ENCODE data around the gene SFXN2.

The SFXN2 gene

DNA sequence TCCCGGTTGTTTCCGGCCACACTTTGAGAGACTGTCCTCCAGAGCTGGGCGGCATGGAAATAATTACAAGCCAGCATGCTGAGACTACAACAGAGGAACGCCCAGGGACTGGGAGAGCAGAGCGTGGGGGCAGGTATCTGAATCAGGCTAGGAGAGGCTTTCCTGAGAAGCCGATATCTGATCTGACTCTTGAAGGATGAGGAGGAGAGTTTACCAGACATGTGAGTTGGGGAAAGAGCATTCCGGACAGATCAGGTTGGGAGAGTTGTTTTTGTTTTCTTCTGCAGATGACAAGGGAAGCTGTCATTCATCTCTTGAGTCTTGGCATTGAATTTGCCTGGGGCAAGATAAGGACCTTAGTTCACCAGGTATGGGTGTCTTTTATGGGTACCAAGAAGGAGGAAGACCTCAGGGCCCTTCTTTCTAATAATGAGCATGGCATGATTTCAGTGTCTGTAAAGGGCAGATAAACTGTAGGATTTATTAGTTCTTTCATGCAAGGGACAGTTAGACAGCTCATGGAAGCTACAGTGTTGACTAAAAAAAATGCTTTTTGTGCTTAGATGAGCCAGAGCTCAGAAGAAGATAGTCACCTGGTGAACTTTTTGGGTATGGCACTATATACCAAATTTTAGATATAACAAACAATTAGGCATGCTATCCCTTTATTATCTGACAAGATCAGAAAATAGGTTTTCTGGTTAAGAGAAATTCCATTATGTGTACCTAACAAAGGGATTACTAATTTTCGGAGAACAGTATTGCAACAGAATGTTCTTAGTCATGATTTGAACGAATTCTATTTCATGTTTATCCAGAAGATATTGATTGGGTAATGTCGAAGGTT is 65.5 kb downstream of the SFXN2 start:
- Histone ChIP-seq H2AFZ (ENCODE audit: low read depth, low read length) (no peak overlapping the region), H3K9me3 (ENCODE audit: control insufficient read depth, low read length) (no peaks in the 10 kb centered on the region)
- WGBS: 82% methylated on average over 10 of the region's 10 CpGs

GRCh38 chr10:102780527-102780808 is 66.0 kb downstream of the SFXN2 start:
- Histone ChIP-seq H3K9me3 (ENCODE audit: control insufficient read depth, low read length) (no peaks in the 10 kb centered on the region), H3K27ac (ENCODE audit: low read length, poor library complexity, severe bottlenecking) (no peak overlapping the region), H2AFZ (ENCODE audit: low read depth, low read length) (no peak overlapping the region), H3K18ac (ENCODE audit: low read depth in 1 of 2, low read length in 2 of 2) (peak overlapping the region in 1 of 2 experiments; percentile 49), H3K4me2 (ENCODE audit: low read length, poor library complexity, severe bottlenecking) (no peak overlapping the region), H2BK12ac (ENCODE audit: low read length in 2 of 2) (peak overlapping the region in 1 of 2 experiments; percentile 40), H3K4ac (ENCODE audit: low read depth in 1 of 2, low read length in 2 of 2) (no peak overlapping the region), H3K36me3 (ENCODE audit: control insufficient read depth in 1 of 2, insufficient read depth in 2 of 2, low read depth in 1 of 2, low read length in 2 of 2) (peaks cover 0 to 10% of the 10 kb centered on the region in 2 experiments), H2BK5ac (ENCODE audit: low read depth, low read length, poor library complexity, severe bottlenecking) (no peak overlapping the region), H3K27me3 (ENCODE audit: control insufficient read depth in 1 of 2, insufficient read depth in 1 of 2, low read length in 2 of 2) (no peaks in the 10 kb centered on the region), H3K14ac (ENCODE audit: low read length in 2 of 2) (no peak overlapping the region), H4K91ac (ENCODE audit: low read length) (no peak overlapping the region), H3K23ac (ENCODE audit: low read length in 2 of 2) (no peak overlapping the region), H2BK15ac (ENCODE audit: low read depth, poor library complexity, severe bottlenecking) (no peak overlapping the region), H2BK120ac (ENCODE audit: low read depth, low read length) (no peak overlapping the region), H3K9ac (ENCODE audit: low read length) (no peak overlapping the region), H4K8ac (ENCODE audit: low read length) (no peak overlapping the region), H3K79me1 (replicated peaks; ENCODE audit: low read length, poor library complexity, severe bottlenecking) (peaks cover 28% of the 10 kb centered on the region), H3K4me1 (ENCODE audit: control insufficient read depth, insufficient read depth, low read depth, low read length) (peaks cover 36% of the 10 kb centered on the region), H3K4me3 (ENCODE audit: insufficient read depth in 1 of 2, low read depth in 1 of 2, low read length in 2 of 2) (no peak overlapping the region), H2AK5ac (ENCODE audit: low read length, severe bottlenecking) (no peak overlapping the region)
- no peak for DNase-seq
- 93% methylated on average over 1 of the region's 1 CpG for WGBS

More for the DNA sequence above, 65.5 kb downstream of the SFXN2 start:
- no peak overlapping the region for H3K18ac ChIP-seq (ENCODE audit: low read depth in 1 of 2, low read length in 2 of 2)
- no peak overlapping the region for H2AK5ac ChIP-seq (ENCODE audit: low read length, severe bottlenecking)
- peak overlapping the region; percentile 61 for H3K9ac ChIP-seq (ENCODE audit: low read length)
- H4K8ac ChIP-seq (ENCODE audit: low read length): no peak overlapping the region
- no peak overlapping the region for H3K23ac ChIP-seq (ENCODE audit: low read length in 2 of 2)
- H3K36me3 ChIP-seq (ENCODE audit: control insufficient read depth in 1 of 2, insufficient read depth in 2 of 2, low read depth in 1 of 2, low read length in 2 of 2): peaks cover 0 to 10% of the 10 kb centered on the region in 2 experiments
- no peak overlapping the region for H2BK15ac ChIP-seq (ENCODE audit: low read depth, poor library complexity, severe bottlenecking)
- DNase-seq: no peak
- no peak overlapping the region for H4K91ac ChIP-seq (ENCODE audit: low read length)
- no peak overlapping the region for H3K4me2 ChIP-seq (ENCODE audit: low read length, poor library complexity, severe bottlenecking)
- H3K4ac ChIP-seq (ENCODE audit: low read depth in 1 of 2, low read length in 2 of 2): no peak overlapping the region
- H3K14ac ChIP-seq (ENCODE audit: low read length in 2 of 2): no peak overlapping the region
- no peak overlapping the region for H3K27ac ChIP-seq (ENCODE audit: low read length, poor library complexity, severe bottlenecking)
- no peak overlapping the region for H2BK5ac ChIP-seq (ENCODE audit: low read depth, low read length, poor library complexity, severe bottlenecking)
- H3K4me1 ChIP-seq (ENCODE audit: control insufficient read depth, insufficient read depth, low read depth, low read length): peaks cover 39% of the 10 kb centered on the region
- H2BK120ac ChIP-seq (ENCODE audit: low read depth, low read length): no peak overlapping the region
- no peaks in the 10 kb centered on the region for H3K27me3 ChIP-seq (ENCODE audit: control insufficient read depth in 1 of 2, insufficient read depth in 1 of 2, low read length in 2 of 2)
- H3K79me1 ChIP-seq (replicated peaks; ENCODE audit: low read length, poor library complexity, severe bottlenecking): peaks cover 26% of the 10 kb centered on the region
- H3K4me3 ChIP-seq (ENCODE audit: insufficient read depth in 1 of 2, low read depth in 1 of 2, low read length in 2 of 2): peak overlapping the region in 1 of 2 experiments; percentile 9
- no peak overlapping the region for H2BK12ac ChIP-seq (ENCODE audit: low read length in 2 of 2)

DNA sequence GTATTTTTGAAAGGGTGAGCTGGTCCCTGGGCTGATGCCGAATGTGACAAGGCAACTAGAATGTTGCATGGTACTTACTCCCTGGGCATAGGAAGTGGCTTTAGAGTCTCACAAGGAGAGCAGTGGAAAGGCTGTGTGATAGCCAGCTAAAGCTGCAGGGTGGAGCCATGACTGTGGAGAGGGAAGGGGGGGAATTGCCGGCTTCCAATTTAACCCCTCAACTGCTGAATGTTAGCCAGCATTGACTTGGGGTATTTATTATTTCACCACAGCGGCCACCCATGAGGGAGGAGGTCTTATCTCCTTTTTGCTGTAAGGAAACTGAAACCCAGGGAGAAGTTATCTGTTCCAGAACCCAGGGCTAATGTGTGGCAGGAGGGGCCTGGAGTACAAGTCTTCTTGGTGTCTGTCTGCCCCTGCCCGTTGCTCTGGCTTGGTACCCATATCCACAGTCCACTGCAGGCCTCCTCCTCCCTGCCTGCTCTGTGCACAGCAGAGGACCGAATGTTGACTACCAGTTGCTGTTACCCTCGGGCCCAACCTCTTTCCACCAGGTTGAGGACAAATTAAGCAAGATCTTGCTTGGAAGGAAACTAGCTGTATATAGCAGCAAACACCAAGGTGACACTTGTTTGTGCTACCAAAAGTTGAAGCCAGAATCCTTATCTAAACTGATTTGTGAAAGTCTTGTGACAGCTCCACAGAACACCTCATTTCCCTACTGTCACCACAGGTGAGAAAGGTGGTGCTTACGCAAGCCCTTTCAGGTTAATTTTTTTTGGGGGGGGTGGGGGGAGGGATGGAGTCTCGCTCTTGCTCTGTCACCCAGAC is 66.9 kb downstream of the SFXN2 start:
- Histone ChIP-seq H4K8ac (ENCODE audit: low read length) (peak overlapping the region; percentile 35), H3K9me3 (ENCODE audit: control insufficient read depth, low read length) (no peaks in the 10 kb centered on the region), H4K91ac (ENCODE audit: low read length) (peak overlapping the region; percentile 77), H3K18ac (ENCODE audit: low read depth in 1 of 2, low read length in 2 of 2) (peak overlapping the region; percentile 56 to 67), H3K4me2 (ENCODE audit: low read length, poor library complexity, severe bottlenecking) (no peak overlapping the region), H3K4me1 (ENCODE audit: control insufficient read depth, insufficient read depth, low read depth, low read length) (peaks cover 29% of the 10 kb centered on the region), H3K4ac (ENCODE audit: low read depth in 1 of 2, low read length in 2 of 2) (peak overlapping the region; percentile 19 to 46), H2AK5ac (ENCODE audit: low read length, severe bottlenecking) (peak overlapping the region; percentile 19), H3K23ac (ENCODE audit: low read length in 2 of 2) (no peak overlapping the region), H3K14ac (ENCODE audit: low read length in 2 of 2) (peak overlapping the region in 1 of 2 experiments; percentile 69), H3K9ac (ENCODE audit: low read length) (peak overlapping the region; percentile 1), H2BK5ac (ENCODE audit: low read depth, low read length, poor library complexity, severe bottlenecking) (no peak overlapping the region), H3K27me3 (ENCODE audit: control insufficient read depth in 1 of 2, insufficient read depth in 1 of 2, low read length in 2 of 2) (no peaks in the 10 kb centered on the region), H3K79me1 (replicated peaks; ENCODE audit: low read length, poor library complexity, severe bottlenecking) (peaks cover 32% of the 10 kb centered on the region), H3K4me3 (ENCODE audit: insufficient read depth in 1 of 2, low read depth in 1 of 2, low read length in 2 of 2) (no peak overlapping the region), H3K36me3 (ENCODE audit: control insufficient read depth in 1 of 2, insufficient read depth in 2 of 2, low read depth in 1 of 2, low read length in 2 of 2) (peaks cover 0 to 10% of the 10 kb centered on the region in 2 experiments), H2BK15ac (ENCODE audit: low read depth, poor library complexity, severe bottlenecking) (peak overlapping the region; percentile 44), H2AFZ (ENCODE audit: low read depth, low read length) (no peak overlapping the region), H2BK12ac (ENCODE audit: low read length in 2 of 2) (peak overlapping the region; percentile 59 to 91), H3K27ac (ENCODE audit: low read length, poor library complexity, severe bottlenecking) (no peak overlapping the region), H2BK120ac (ENCODE audit: low read depth, low read length) (no peak overlapping the region)
- WGBS: 69% methylated on average over 5 of the region's 8 CpGs
- peak; percentile 62 for DNase-seq
